OCI-M2 (cell line): ENCODE data around the gene OXLD1.

ENCODE experiments used
- DNase-seq: peaks from one replicate; lab custom pipeline; 2025; ENCODE audit not compliant: unreplicated experiment; lab: John Stamatoyannopoulos, UW

The OXLD1 gene

DNA sequence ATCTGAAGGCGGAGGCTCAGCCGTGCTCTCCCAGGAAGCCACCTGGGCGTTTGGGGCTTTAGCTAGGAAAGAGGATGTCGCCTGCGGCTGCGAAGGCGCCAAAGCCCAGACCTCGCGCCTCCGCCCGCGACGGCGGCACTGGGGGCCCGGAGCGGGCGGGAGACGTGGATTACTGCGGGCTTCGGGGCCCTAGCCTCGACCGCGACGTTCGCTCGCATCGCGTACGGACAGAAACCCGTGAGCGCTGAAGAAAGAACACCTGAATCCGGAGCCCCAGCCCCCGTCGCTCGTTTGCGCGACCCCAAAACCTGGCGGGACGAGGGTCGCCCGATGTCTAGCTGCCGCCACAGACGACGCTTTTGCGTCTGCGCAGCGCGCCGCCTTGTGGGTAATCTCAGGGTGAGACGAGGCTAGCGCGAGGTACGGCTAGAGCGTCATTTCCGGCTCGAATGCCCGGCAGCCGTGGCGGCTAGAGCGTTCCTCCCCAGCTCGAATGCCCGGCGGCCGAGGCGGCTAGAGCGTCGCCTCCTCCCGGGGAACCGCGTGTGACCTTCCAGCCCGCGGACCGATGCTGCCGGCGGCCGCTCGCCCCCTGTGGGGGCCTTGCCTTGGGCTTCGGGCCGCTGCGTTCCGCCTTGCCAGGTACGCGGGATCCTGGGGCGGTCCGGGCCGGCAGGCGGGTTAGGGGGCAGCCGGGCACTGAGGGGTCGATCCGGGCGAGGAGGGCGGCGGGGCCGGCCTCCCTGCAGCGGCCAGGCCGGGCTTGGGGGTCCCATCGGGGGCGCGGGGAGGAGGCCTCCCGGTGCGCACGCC lies 36.7 kb upstream of the OXLD1 start, which contains the start of gene MRPL12:
Gene MRPL12 (plus strand): TSS at position 434 of the 813 bp plus-strand sequence. CDS start 135 bp downstream, at position 569.
- DNase-seq: peak; percentile 67

DNA sequence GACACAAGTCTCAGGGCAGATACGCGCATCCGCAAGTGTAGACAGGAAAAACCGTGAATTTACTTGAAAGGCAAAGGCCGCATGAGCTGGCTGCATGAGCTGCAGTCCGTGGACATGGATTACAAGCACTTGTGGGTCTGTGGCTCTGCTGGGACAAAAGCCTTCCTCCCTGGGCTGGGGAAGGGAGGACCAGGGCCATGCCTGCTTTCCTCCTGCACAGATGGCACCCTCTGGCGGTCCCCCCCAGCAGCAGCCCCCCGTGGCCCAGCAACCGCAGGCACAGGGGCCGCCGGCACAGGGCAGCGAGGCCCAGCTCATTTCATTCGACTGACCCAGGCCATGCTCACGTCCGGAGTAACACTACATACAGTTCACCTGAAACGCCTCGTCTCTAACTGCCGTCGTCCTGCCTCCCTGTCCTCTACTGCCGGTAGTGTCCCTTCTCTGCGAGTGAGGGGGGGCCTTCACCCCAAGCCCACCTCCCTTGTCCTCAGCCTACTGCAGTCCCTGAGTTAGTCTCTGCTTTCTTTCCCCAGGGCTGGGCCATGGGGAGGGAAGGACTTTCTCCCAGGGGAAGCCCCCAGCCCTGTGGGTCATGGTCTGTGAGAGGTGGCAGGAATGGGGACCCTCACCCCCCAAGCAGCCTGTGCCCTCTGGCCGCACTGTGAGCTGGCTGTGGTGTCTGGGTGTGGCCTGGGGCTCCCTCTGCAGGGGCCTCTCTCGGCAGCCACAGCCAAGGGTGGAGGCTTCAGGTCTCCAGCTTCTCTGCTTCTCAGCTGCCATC lies 35.1 kb upstream of the OXLD1 start:
- DNase-seq: no peak

DNA sequence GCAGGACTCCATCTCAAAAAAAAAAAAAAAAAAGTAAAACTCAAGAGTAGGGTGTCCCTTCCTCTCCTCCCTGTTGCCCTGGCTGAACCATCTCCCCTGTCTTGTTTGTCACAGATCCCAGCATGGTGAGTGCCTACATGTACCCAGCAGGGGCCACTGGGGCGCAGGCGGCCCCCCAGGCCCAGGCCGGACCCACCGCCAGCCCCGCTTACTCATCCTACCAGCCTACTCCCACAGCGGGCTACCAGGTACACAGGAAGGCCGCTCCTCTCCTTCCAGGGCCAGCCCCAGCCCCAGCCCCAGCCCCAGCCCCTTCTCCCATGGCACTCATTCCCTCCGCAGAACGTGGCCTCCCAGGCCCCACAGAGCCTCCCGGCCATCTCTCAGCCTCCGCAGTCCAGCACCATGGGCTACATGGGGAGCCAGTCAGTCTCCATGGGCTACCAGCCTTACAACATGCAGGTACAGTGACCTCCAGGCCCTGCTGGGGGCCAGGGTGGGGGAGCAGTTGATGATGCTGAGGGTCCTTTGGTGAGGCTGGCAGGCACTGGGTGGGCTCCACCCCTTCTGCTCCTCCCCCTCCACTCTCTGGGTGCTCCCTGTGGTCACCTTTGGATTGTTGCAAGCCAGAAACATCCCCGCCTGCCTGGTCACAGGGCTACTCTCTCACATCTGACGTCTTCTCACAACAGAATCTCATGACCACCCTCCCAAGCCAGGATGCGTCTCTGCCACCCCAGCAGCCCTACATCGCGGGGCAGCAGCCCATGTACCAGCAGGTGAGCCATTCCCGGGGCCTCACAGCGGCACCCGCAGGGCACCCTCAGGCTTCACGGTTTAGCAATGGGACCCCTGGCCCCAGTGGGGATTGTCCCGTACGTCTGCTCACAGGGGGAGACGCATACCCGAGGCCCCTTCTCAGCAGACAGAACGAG lies 34.2 kb upstream of the OXLD1 start:
- no peak for DNase-seq

DNA sequence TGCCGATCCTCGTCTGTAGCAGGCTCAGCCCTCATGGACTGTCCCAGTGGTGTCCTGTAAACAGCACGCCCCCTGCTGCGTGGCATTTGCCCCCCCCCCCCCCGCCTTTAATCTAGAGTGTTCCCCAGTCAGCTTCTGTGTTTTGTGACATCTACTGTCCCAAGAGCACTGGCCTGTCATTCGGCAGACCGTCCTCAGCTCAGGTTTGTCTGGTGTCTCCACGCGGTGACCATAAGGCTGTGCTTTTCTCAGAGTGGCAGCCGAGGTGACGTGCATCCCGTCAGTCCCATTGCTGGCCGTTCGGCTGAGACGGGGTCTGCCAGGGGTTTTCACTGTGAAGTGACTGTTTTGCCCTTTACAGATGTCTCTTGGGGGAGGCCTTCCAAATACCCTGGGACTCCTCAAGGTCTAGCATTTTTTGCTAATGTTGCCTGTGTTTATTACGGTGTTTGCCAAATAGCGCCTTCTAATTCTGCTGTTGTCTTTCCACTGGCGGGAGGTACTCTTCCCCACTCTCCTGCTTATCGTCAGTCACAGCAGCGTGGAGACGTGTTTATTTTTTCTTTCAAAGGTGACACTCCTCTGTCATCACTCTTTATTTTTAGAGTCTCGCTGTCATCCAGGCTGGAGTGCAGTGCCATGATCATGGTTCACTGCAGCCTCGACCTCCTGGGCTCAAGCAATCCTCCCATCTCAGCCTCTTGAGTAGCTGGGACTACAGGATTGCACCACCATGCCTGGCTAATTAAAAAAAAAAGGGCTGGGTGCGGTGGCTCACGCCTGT lies 31.0 kb upstream of the OXLD1 start:
- no peak for DNase-seq

DNA sequence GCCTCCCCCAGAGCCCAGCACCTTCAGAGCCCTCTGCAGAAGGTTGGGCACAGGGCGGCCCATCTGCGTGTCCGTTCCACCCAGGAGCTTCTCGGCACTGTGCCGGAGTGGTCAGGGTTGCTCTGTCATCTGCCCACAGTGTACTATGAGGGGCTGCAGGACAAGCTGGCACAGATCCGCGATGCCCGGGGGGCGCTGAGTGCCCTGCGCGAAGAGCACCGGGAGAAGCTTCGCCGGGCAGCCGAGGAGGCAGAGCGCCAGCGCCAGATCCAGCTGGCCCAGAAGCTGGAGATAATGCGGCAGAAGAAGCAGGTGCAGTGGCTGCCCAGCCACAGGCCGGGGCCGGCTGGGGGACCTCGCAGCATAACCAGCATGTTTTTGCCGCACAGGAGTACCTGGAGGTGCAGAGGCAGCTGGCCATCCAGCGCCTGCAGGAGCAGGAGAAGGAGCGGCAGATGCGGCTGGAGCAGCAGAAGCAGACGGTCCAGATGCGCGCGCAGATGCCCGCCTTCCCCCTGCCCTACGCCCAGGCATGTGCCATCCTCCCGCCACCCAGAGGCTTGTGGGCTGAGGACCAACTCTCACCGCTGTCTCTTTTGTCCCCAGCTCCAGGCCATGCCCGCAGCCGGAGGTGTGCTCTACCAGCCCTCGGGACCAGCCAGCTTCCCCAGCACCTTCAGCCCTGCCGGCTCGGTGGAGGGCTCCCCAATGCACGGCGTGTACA lies 30.0 kb upstream of the OXLD1 start:
- DNase-seq: no peak

DNA sequence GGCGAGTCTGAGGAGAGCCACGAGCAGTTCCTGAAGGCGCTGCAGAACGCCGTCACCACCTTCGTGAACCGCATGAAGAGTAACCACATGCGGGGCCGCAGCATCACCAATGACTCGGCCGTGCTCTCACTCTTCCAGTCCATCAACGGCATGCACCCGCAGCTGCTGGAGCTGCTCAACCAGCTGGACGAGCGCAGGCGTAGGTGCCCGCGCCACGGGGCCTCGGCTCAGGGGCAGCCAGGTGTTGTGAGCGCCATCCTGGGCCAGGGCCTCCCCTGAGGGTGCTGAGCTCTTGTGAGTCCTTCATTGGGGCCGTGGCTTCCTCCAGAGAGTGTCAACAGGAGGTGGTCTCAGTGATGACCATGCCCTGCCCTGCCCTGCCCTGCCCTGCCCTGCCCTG lies 29.4 kb upstream of the OXLD1 start:
- no peak for DNase-seq

DNA sequence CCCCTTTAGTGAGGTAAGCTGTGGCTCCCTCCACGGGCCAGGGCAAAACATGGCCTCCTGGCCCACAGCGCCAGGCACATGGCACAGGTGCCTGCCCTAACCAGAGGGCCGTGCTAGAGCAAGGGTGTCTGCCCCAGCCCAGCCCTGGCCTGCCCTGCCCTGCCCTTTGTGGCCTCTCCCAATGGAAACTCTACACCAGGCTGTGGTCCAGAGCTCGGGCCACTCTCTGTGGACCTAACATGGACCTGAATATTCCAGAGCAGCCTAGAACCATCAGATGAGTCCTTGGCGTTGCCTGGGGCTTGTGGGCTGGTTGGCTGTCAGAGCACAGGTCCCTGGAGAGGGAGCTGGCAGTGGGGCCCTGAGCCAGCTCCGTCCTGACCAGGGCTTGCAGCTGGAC lies 28.8 kb upstream of the OXLD1 start:
- DNase-seq: no peak

DNA sequence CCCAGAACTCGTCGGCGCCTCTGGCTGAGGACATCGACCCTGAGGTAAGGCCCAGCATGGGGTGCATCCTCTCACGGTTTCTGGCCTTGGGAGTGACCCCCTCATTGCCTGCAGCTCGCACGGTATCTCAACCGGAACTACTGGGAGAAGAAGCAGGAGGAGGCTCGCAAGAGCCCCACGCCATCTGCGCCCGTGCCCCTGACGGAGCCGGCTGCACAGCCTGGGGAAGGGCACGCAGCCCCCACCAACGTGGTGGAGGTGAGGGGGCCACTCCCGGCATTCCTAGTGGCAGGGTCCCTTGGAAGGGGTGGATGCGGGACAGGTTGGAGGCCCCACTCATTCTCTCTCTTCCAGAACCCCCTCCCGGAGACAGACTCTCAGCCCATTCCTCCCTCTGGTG lies 28.4 kb upstream of the OXLD1 start:
- DNase-seq: no peak

DNA sequence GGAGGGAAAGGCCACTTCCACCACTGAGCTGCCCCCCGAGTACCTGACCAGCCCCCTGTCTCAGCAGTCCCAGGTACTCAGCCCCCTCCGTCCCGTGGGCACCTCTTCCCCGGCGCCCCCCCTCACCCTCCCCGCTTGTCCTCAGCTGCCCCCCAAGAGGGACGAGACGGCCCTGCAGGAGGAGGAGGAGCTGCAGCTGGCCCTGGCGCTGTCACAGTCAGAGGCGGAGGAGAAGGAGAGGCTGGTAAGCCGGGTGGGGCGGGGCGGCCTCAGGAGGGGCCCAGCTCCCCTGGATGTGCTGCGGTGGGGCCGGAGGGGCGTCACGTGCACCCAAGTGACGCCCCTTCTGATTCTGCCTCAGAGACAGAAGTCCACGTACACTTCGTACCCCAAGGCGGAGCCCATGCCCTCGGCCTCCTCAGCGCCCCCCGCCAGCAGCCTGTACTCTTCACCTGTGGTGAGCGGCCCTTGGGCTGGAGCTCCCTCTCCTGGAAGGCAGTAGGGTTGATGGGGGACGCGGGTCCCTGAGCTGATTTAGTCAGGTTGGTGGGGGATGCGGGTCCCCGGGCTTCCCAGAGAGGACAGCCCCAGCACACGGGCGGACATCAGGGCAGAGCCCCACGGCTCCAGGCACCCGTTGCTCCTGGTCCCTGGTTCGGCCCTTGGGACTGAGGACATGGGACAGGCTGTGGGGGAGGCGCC lies 27.3 kb upstream of the OXLD1 start:
- no peak for DNase-seq

DNA sequence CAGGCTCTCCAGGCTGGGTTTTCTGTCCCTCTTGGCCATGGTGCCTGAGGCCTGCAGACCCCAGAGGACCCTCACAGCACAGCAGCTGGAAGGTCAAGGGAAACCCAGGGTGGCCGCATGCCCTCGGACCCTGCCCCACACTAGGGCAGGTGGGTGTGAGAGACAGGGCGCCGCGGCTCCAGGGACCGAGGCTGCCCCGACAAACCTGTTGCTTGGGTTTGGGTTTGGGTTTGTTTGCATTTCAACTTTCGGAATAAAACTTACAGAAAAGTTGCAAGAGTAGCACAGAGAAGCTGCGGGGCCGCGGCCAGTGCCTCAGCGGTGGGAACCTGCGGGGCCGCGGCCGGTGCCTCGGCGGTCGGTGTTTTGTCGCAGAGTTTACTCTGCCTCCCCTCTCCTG lies 25.2 kb upstream of the OXLD1 start:
- no peak for DNase-seq

DNA sequence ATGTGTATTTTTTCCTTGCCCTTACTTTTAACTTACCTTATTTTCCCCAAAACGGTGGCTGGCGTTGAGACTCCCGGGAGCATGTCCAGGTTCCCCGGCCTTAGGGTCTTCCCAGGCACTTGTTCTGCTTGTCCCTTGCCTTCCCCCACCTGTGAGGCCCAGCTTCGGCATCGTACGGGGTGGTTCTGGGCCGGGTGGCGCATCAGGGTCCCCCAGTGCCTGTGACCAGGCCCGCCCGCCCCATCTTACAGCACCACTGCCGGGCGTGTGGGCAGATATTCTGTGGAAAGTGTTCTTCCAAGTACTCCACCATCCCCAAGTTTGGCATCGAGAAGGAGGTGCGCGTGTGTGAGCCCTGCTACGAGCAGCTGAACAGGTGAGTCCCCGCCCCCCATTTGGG lies 24.8 kb upstream of the OXLD1 start:
- no peak for DNase-seq

DNA sequence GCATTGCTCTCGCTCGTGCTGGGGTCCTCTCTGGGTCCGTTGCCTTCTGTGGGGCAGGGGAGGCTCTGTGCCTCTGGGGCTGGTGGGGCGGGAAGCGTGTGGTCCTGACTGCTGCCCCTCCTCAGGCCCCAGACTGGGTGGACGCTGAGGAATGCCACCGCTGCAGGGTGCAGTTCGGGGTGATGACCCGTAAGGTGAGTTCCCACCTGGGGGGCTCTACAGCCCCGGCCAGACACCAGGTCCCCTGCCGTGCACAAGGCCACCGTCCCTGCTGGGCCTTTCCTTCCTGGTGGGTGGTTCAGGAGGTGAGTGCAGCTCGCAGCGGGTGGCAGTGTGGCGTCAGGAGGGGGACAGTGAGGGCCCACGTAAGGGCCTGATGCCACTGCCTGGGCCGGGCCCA lies 24.1 kb upstream of the OXLD1 start:
- DNase-seq: no peak

DNA sequence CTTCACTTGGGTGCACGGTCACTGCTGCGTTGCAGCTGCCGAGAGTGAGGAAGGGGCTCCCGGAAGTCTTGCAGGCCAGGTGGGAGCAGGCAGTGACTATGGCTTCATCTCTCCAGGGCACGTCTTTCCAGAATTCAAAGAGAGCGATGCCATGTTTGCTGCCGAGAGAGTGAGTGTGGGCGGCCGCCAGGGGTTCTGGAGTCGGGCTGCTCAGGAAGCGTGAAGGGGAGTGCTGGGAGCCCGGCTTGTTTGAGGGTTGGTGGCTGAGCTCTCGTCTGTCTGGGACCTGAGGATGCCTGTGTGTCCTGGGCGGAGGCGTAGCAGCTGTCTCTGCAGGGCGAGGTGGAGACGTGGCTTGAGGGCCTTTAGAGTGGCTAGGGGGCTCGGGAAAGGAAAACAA lies 23.7 kb upstream of the OXLD1 start:
- DNase-seq: no peak

DNA sequence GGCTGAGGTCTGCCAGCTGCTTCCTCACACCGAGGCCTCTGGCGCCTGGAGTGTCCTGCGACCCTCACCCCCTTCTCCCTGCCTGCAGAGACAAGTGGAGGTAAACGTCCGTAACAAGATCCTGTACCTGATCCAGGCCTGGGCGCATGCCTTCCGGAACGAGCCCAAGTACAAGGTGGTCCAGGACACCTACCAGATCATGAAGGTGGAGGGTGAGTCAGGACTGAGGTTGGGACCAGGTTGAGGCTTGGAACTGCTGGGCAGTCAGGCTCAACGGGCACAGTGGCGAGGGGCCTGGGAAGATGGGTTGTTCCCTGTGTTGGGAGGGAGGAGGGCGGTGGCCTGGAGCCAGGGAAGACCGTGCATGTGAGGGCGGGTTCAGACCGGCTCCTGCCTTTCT lies 22.2 kb upstream of the OXLD1 start:
- DNase-seq: no peak

DNA sequence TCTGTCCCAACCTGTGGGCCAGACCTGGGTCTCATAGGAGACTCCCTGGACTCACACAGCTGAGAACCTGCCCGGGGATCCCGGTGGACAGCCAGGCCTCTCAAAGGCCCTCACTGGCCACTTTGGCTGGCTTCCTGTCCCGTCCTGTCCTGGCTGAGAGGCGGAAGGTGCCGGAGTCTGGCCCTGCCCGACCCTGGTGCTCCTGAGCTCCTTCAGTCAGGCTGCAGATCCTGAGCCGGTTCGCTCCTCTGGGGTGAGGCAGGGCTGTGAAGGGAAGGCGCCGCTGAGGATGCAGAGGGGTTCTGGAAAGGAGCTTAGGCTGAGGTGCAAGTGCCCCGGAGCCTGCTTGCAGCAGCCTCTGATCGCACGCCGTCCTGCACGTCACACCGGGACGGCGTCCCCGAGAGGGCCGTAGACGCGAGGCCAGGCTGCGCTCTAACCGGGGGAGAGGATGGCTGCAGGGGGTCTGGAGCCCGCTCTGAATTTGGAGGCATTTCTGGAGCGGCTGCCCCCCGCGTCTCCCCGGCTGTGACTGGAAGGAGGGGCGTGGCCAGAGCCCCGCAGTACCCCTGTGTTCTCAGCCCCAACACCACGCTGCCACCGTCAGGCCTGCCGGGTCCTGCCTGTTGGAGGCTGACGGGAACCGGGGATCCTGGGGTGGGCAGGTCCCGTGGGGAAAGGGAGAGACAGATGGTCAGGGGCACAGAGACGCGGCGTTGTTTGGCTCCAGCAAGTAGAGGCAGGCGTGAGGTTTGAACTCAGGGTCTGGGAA lies 21.6 kb upstream of the OXLD1 start:
- DNase-seq: no peak

DNA sequence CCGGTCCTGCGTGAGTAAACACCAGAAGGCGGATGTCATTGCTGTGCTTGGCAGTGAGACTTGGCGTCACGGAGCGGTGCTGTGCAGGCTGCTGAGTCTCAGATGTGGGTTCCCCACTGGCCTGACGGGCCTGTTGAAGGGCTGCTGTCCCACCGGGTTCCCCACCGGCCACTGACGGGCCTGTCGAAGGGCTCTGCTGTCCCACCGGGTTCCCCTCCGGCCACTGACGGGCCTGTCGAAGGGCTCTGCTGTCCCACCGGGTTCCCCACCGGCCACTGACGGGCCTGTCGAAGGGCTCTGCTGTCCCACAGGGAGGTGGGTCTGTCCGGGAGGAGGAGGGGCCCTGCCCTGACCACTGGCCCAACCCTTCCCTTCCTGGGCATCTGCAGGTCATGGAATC lies 20.2 kb upstream of the OXLD1 start:
- no peak for DNase-seq

DNA sequence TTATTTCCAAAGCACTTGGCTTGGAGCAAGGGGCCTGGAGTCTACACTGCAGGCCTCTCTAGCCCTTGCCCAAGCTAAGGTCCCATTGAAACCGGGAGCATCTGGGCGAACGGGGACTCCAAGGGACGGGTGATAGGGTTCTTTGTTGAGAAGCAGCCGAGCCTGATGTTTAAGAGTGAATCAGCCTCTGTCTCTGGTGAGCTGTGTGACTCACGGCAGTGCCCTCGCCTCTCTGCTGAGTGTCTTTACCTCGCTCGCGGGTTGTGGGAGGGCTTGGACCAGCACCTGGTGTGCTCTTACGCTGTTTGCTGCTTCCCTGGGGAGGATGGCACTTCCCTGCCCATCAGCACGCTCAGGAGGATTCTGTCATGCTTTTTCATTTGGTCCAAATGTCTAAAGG lies 18.7 kb upstream of the OXLD1 start:
- no peak for DNase-seq

DNA sequence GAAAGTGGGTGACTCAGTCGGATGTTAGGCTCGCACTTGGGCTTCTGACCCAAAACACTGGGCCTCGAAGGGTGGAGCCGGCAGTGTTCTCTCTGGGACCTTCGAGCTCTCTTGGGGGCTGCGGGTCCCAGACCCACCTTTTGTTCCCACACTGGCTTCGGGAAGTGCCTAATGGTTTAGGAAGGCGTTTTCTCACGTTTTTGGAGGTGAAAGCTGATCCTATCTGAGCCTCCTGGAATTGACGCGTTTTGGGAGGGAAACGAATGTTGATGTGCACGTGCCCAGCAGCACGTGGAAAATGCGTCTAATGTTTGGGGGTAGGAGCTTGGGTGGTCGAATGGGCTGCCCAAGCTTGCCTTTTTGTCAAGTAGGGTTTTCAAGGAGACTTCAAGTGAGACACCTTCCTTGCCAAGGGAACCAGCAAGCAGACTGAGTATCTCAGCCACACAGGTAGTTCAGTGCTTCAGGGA lies 18.1 kb upstream of the OXLD1 start:
- no peak for DNase-seq
